Measurements from ENCODE around the gene TMBIM6.

The TMBIM6 gene

DNA sequence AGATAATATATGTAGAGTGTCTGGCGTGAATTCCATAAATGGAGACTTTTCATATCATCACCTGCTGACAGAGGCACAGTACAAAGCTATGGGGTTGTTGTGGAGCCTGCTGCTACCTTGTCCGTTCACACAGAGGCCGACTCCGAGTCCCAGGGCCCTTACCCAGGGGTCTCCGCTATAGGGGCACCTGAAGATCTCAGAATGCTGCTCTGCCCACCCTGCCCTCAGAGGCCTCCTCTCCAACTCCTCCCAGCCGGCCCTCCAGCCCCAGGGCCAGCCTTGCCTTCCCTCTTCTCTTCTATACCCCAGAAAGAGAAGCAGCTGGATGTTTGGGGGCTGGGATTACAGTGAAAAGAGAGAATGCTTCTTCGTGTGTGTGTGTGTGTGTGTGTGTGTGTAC, 65.5 kb downstream of the TMBIM6 start:
- no peak for TF ChIP-seq SIN3A (IDR thresholded peaks at IDR 0.05; ENCODE audit: borderline replicate concordance, insufficient read depth, low read length)
- TF ChIP-seq, protein P1, sequence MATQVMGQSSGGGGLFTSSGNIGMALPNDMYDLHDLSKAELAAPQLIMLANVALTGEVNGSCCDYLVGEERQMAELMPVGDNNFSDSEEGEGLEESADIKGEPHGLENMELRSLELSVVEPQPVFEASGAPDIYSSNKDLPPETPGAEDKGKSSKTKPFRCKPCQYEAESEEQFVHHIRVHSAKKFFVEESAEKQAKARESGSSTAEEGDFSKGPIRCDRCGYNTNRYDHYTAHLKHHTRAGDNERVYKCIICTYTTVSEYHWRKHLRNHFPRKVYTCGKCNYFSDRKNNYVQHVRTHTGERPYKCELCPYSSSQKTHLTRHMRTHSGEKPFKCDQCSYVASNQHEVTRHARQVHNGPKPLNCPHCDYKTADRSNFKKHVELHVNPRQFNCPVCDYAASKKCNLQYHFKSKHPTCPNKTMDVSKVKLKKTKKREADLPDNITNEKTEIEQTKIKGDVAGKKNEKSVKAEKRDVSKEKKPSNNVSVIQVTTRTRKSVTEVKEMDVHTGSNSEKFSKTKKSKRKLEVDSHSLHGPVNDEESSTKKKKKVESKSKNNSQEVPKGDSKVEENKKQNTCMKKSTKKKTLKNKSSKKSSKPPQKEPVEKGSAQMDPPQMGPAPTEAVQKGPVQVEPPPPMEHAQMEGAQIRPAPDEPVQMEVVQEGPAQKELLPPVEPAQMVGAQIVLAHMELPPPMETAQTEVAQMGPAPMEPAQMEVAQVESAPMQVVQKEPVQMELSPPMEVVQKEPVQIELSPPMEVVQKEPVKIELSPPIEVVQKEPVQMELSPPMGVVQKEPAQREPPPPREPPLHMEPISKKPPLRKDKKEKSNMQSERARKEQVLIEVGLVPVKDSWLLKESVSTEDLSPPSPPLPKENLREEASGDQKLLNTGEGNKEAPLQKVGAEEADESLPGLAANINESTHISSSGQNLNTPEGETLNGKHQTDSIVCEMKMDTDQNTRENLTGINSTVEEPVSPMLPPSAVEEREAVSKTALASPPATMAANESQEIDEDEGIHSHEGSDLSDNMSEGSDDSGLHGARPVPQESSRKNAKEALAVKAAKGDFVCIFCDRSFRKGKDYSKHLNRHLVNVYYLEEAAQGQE (IDR thresholded peaks at IDR 0.05; ENCODE audit: insufficient read depth in 1 of 2, low read depth in 2 of 2, low read length in 2 of 2) = no peak

DNA sequence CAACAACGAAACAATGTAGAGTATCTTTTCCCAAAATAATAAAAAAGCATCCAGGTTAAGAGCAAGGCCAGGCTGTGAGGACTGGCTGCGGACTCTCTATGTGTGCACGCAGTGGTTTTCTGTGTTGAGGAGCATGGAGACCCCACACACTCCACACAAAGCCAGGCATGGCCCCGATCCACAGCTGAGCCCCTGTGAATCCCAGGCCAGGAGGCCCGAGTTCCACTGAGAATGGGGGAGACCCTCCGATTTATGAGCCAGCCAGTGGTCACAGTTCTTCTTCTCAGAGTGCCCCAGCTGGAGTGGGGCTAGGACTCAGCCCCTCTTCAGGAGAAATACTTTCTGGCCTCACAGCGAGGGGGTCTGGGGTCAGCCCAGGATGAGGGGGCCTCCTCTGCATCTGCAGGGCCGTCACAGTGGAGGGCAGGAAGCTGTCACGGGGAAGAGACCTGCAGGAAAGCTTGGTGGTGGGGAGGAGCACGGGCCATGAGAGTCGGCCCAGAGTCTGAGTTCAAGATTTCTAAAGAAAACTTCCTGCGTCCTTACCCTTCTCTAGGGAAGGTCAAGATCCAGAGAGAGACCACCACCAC, 66.7 kb downstream of the TMBIM6 start:
- no peak for TF ChIP-seq TAF1 (IDR thresholded peaks at IDR 0.05; ENCODE audit: borderline replicate concordance, insufficient read depth, low read length)
- no peak for TF ChIP-seq FOXP2 (optimal IDR thresholded peaks at IDR 0.05; ENCODE audit: borderline replicate concordance, extremely low read depth, extremely low read length, insufficient read depth)
- TF ChIP-seq, protein P1 (IDR thresholded peaks at IDR 0.05; ENCODE audit: insufficient read depth in 1 of 2, low read depth in 2 of 2, low read length in 2 of 2) = no peak
- no peak for TF ChIP-seq POLR2AphosphoS5 (IDR thresholded peaks at IDR 0.05; ENCODE audit: low read depth, low read length)
- no peak for TF ChIP-seq SIN3A (IDR thresholded peaks at IDR 0.05; ENCODE audit: borderline replicate concordance, insufficient read depth, low read length)

DNA sequence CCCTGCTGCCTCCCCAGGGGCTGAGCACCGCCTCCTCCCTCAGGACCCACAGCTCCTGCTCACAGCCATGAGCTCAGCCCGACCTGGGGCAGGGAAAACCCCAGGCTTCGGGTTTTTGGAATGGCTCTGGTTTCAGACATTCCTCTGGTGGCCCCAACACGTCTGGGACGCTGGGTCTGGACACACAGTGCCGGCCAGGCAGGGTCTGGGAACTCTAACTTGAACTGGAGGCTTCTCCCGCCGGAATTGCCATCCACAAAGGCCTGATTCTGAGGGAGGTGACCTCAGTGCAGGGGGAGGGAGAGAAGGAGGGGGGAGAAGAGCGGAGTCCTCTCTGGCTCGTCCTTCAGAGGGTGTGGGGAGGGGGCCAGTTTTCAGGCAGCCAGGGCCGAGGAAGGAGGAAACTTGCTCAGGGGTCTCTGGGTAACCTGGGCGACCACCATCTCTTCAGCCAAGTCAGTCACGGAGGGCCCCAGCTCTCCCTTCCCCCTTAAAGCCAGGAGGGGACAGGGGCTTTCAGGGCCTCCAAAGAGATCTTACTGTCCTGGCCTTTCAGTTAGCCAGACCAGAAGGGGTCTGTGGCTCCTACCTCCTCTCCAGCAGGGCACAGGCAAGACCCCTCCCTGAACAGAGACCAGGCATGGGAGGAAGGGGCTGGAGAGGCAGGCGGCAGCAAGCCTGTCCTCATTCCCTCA, 67.5 kb downstream of the TMBIM6 start:
- TF ChIP-seq POLR2AphosphoS5 (IDR thresholded peaks at IDR 0.05; ENCODE audit: low read depth, low read length) (no peak), FOXP2 (optimal IDR thresholded peaks at IDR 0.05; ENCODE audit: borderline replicate concordance, extremely low read depth, extremely low read length, insufficient read depth) (no peak), SIN3A (IDR thresholded peaks at IDR 0.05; ENCODE audit: borderline replicate concordance, insufficient read depth, low read length) (no peak), TAF1 (IDR thresholded peaks at IDR 0.05; ENCODE audit: borderline replicate concordance, insufficient read depth, low read length) (no peak)
- TF ChIP-seq, protein P1 (IDR thresholded peaks at IDR 0.05; ENCODE audit: insufficient read depth in 1 of 2, low read depth in 2 of 2, low read length in 2 of 2) = no peak

DNA sequence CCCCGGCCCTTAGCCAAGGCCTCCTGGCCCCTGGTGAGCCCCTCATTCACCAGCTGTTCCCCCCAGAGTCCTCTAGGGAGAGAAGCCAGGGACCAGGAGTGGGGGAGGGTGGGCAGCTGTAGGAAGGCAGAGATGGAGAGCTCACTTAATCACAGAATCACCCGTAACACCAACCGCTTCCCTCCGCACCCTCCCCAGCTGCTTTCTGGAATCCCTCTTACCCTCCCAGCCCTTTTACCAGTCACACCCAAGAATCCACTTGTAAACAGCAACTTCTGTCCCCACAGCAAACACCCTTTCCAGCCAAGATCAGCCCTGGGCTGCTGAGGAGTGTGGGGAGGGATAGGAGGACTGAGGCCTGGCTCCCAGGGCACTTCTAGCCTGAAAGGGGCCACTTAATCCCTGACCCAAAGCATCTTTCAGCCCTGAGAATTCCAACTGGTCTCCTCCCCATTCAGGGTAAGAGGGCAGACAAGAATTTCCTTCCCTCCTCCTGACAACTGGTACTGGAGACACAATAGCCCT, 68.1 kb downstream of the TMBIM6 start:
- TF ChIP-seq POLR2AphosphoS5 (IDR thresholded peaks at IDR 0.05; ENCODE audit: low read depth, low read length) = no peak
- TF ChIP-seq FOXP2 (optimal IDR thresholded peaks at IDR 0.05; ENCODE audit: borderline replicate concordance, extremely low read depth, extremely low read length, insufficient read depth) = no peak
- TF ChIP-seq, protein P1 (IDR thresholded peaks at IDR 0.05; ENCODE audit: insufficient read depth in 1 of 2, low read depth in 2 of 2, low read length in 2 of 2) = no peak
- no peak for TF ChIP-seq SIN3A (IDR thresholded peaks at IDR 0.05; ENCODE audit: borderline replicate concordance, insufficient read depth, low read length)
- TF ChIP-seq TAF1 (IDR thresholded peaks at IDR 0.05; ENCODE audit: borderline replicate concordance, insufficient read depth, low read length) = no peak

Measured in PFSK-1 (cell line).